Liver (tissue), 9 donors: ENCODE measurements around the gene ABCC8. TPM values are rescaled to one million over a fixed set of nuclear protein-coding genes. Genes with fewer than 3 reads are reported as not detected.

Experiments
- DNase-seq: peaks from one replicate; pipeline ENCODE4 v3.0.0-alpha.2; 2017; ENCODE audit warnings: low spot score
- H3K27ac ChIP-seq, 2 donors: one replicate each; pipeline ENCODE4 v1.7.0; 2013; ENCODE audit warnings: inconsistent platforms in 2 of 2, low read length in 2 of 2, control low read depth in 1 of 2, low read depth in 1 of 2, mild to moderate bottlenecking in 1 of 2
- H3K27me3 ChIP-seq, 4 donors: one replicate each; pipeline versions ENCODE4 v1.6.1 to v1.7.0; 2013; ENCODE audit warnings: low read length in 3 of 4, inconsistent platforms in 1 of 4, mild to moderate bottlenecking in 1 of 4, moderate library complexity in 1 of 4; ENCODE audit not compliant: control insufficient read depth in 4 of 4, insufficient read depth in 4 of 4
- H3K36me3 ChIP-seq, 4 donors: one replicate each; pipeline versions ENCODE4 v1.6.1 to v1.7.0; 2013; ENCODE audit warnings: low read length in 3 of 4, mild to moderate bottlenecking in 3 of 4, low read depth in 1 of 4, moderate library complexity in 1 of 4; ENCODE audit not compliant: control insufficient read depth in 4 of 4, insufficient read depth in 3 of 4
- H3K4me1 ChIP-seq, 4 donors: one replicate each; pipeline versions ENCODE4 v1.6.1 to v1.7.0; 2013; ENCODE audit warnings: low read length in 3 of 4, mild to moderate bottlenecking in 3 of 4, moderate library complexity in 1 of 4; ENCODE audit not compliant: control insufficient read depth in 4 of 4, insufficient read depth in 4 of 4
- H3K4me3 ChIP-seq, 3 donors: one replicate each; pipeline versions ENCODE4 v1.6.1 to v1.7.0; 2013; ENCODE audit warnings: low read length in 3 of 3, control low read depth in 1 of 3, low read depth in 1 of 3, mild to moderate bottlenecking in 1 of 3
- H3K9ac ChIP-seq, 2 donors: one replicate each; pipeline ENCODE4 v1.7.0; 2013; ENCODE audit warnings: low read length in 2 of 2, mild to moderate bottlenecking in 2 of 2, moderate library complexity in 2 of 2, control low read depth in 1 of 2, low read depth in 1 of 2
- H3K9me3 ChIP-seq, 4 donors: one replicate each; pipeline versions ENCODE4 v1.6.1 to v1.7.0; 2013; ENCODE audit warnings: low read length in 3 of 4; ENCODE audit not compliant: control insufficient read depth in 4 of 4
- ATF3 ChIP-seq: IDR thresholded peaks from 2 replicates; pipeline ENCODE4 v1.6.1; 2016; ENCODE audit warnings: antibody characterized with exemption
- CTCF ChIP-seq: fragments of 150-350 bp; IDR thresholded peaks from 2 replicates; pipeline ENCODE4 v1.5.1; 2017; ENCODE audit warnings: improper control_type of control experiment, low read depth, low read length; ENCODE audit not compliant: missing input control
- EGR1 ChIP-seq, 2 donors: IDR thresholded peaks; 2 replicates each; pipeline ENCODE4 v1.6.1; 2016 to 2018; ENCODE audit warnings: antibody characterized with exemption in 2 of 2, low read depth in 2 of 2
- FOXA1 ChIP-seq: IDR thresholded peaks from 2 replicates; pipeline ENCODE4 v1.6.1; 2016; ENCODE audit warnings: antibody characterized with exemption
- FOXA2 ChIP-seq: IDR thresholded peaks from 2 replicates; pipeline ENCODE4 v1.6.1; 2016; ENCODE audit warnings: antibody characterized with exemption
- HNF4A ChIP-seq, 2 donors: conservative IDR thresholded peaks; 2 replicates each; pipeline ENCODE4 v1.6.1; 2016; ENCODE audit warnings: antibody characterized with exemption in 2 of 2, mild to moderate bottlenecking in 2 of 2
- HNF4G ChIP-seq: IDR thresholded peaks from 2 replicates; pipeline ENCODE4 v1.6.1; 2016; ENCODE audit warnings: antibody characterized with exemption
- JUND ChIP-seq, 2 donors: IDR thresholded peaks; 2 replicates each; pipeline ENCODE4 v1.6.1; 2016; ENCODE audit warnings: antibody characterized with exemption in 2 of 2
- MAX ChIP-seq: IDR thresholded peaks from 2 replicates; pipeline ENCODE4 v1.6.1; 2016; ENCODE audit warnings: antibody characterized with exemption
- NR2F2 ChIP-seq: IDR thresholded peaks from 2 replicates; pipeline ENCODE4 v1.6.1; 2016; ENCODE audit warnings: antibody characterized with exemption
- RAD21 ChIP-seq, 2 donors: IDR thresholded peaks; 2 replicates each; pipeline ENCODE4 v1.6.1; 2016; ENCODE audit warnings: antibody characterized with exemption in 2 of 2, mild to moderate bottlenecking in 2 of 2
- REST ChIP-seq: IDR thresholded peaks from 2 replicates; pipeline ENCODE4 v1.6.1; 2016; ENCODE audit warnings: antibody characterized with exemption, mild to moderate bottlenecking
- RXRA ChIP-seq, 2 donors: IDR thresholded peaks; 2 replicates each; pipeline ENCODE4 v1.6.1; 2017 to 2018; ENCODE audit warnings: antibody characterized with exemption in 2 of 2, mild to moderate bottlenecking in 1 of 2
- TAF1 ChIP-seq: conservative IDR thresholded peaks from 2 replicates; pipeline ENCODE4 v1.6.1; 2016; ENCODE audit warnings: antibody characterized with exemption, mild to moderate bottlenecking
- YY1 ChIP-seq: IDR thresholded peaks from 2 replicates; pipeline ENCODE4 v1.6.1; 2016; ENCODE audit warnings: antibody characterized with exemption, mild to moderate bottlenecking
- WGBS: extraction: QIAGEN DNeasy Blood & Tissue Kit; methylation state at CpG from one replicate; pipeline ENCODE4 v1.1.7; 2013; 5-methylcytosine and 5-hydroxymethylcytosine counted together
- polyA plus RNA-seq, 2 donors: library from polyadenylated mRNA; stranded (reverse) in 1 of 2; unstranded in 1 of 2; fragments of 200-250 nt in 1 of 2; fragments of >200 nt in 1 of 2; fragmentation: Nextera tagmentation in 1 of 2; extraction: Ambion mirVana in 1 of 2; gene quantifications; one replicate each; pipeline versions ENCODE4 v1.2.1 to v1.2.3, GENCODE V29; 2013 to 2015
- total RNA-seq, 2 donors: library from RNA; depleted of rRNA; stranded (reverse); fragments of >200 nt; gene quantifications; one replicate each; pipeline ENCODE4 v1.2.3, GENCODE V29; 2014
- donor health status: healthy.
- donor health status: healthy.
- donor health status: healthy.
- donor health status: healthy.
- donor health status: healthy.

ABCC8 gene
- total and polyA plus RNA-seq, 4 donors: 0.16 to 0.25 TPM; not detected in 2

- Histone ChIP-seq H3K27ac (no peak overlapping the region), H3K4me3 (no peak overlapping the region), H3K9me3 (no peaks in the 10 kb centered on the region), H3K27me3 (no peaks in the 10 kb centered on the region), H3K36me3 (no peaks in the 10 kb centered on the region), H3K4me1 (no peaks in the 10 kb centered on the region), H3K9ac (no peak overlapping the region)
- no peak for DNase-seq
- 89% methylated on average over 7 of the region's 7 CpGs for WGBS
- no peak for TF ChIP-seq HNF4G
- TF ChIP-seq REST: no peak
- TF ChIP-seq EGR1 (IDR thresholded peaks at IDR 0.05; ENCODE audit: low read depth in 2 of 2): no peak
- TF ChIP-seq FOXA1: no peak
- TF ChIP-seq NR2F2: no peak
- no peak for TF ChIP-seq CTCF
- TF ChIP-seq YY1: no peak
These were observed 42.6 kb upstream of the ABCC8 start for GRCh38 chr11:17519061-17519885.

GRCh38 chr11:17518366-17518765, 41.7 kb upstream of the ABCC8 start:
- H3K4me3 ChIP-seq: no peak overlapping the region
- H3K4me1 ChIP-seq: no peaks in the 10 kb centered on the region
- no peaks in the 10 kb centered on the region for H3K36me3 ChIP-seq
- no peaks in the 10 kb centered on the region for H3K9me3 ChIP-seq
- no peaks in the 10 kb centered on the region for H3K27me3 ChIP-seq
- no peak for DNase-seq
- no peak overlapping the region for H3K27ac ChIP-seq
- H3K9ac ChIP-seq: no peak overlapping the region
- WGBS: 83% methylated on average over 2 of the region's 2 CpGs
- TF ChIP-seq MAX (no peak), ATF3 (no peak), EGR1 (IDR thresholded peaks at IDR 0.05; ENCODE audit: low read depth in 2 of 2) (no peak), FOXA2 (no peak), JUND (IDR thresholded peaks at IDR 0.05) (no peak), HNF4G (no peak), HNF4A (conservative IDR thresholded peaks at IDR 0.05) (no peak), YY1 (no peak), FOXA1 (no peak), RAD21 (IDR thresholded peaks at IDR 0.05) (no peak), RXRA (IDR thresholded peaks at IDR 0.05) (no peak), TAF1 (no peak), NR2F2 (no peak)
